Activated CD4-positive, alpha-beta memory T cell treated with anti-CD3 and anti-CD28 coated beads for 36 hours (primary cell): ENCODE data around the gene ATP2A3. TPM values are rescaled to one million over a fixed set of nuclear protein-coding genes. Genes with fewer than 3 reads are reported as not detected.

Source experiments
- CTCF ChIA-PET: fragments of 350-600 bp; sonication (Branson Sonifier 250); formaldehyde crosslinking; loops from one replicate; lab custom pipeline; 2021; ENCODE audit warnings: antibody characterized with exemption, inconsistent platforms; lab: Charles Lee
- POLR2A ChIA-PET: fragments of 350-600 bp; sonication (Branson Sonifier 250); formaldehyde crosslinking; loops from one replicate; lab custom pipeline; 2021; ENCODE audit warnings: antibody characterized with exemption; lab: Charles Lee
- DNase-seq: peaks from one replicate; pipeline ENCODE4 v3.0.0-alpha.2; 2020
- H3K27ac Mint-ChIP-seq: one replicate; pipeline ENCODE4 v1.8.0; 2021; ENCODE audit warnings: mixed read lengths
- H3K27me3 Mint-ChIP-seq: one replicate; pipeline ENCODE4 v1.8.0; 2021; ENCODE audit warnings: mixed read lengths
- H3K36me3 Mint-ChIP-seq: one replicate; pipeline ENCODE4 v1.8.0; 2021; ENCODE audit warnings: mixed read lengths
- H3K4me1 Mint-ChIP-seq: one replicate; pipeline ENCODE4 v1.8.0; 2021; ENCODE audit warnings: low read depth, mixed read lengths
- H3K4me3 Mint-ChIP-seq: one replicate; pipeline ENCODE4 v1.8.0; 2021; ENCODE audit warnings: mild to moderate bottlenecking, mixed read lengths
- H3K9me3 Mint-ChIP-seq: one replicate; pipeline ENCODE4 v1.8.0; 2021; ENCODE audit warnings: mixed read lengths
- intact Hi-C: fragments of 100-400 bp; cut with micrococcal nuclease; formaldehyde crosslinking; loops from one replicate; pipeline ENCODE4 v1.15.1; 2023
- total RNA-seq, 2 experiments: library from RNA; stranded (reverse); gene quantifications; one replicate each; pipeline ENCODE4 v1.2.3, GENCODE V29; 2021

The ATP2A3 gene
- 100 to 1,000 TPM; 107 to 108 TPM for total RNA-seq

- ChIA-PET POLR2A (interaction anchor here (0.8 to 1.1 kb wide), 4 partner anchors 11 to 401 kb away, joined by 3 to 5 read pairs (median 4); partner anchors contain the start of gene NCBP3), CTCF (interaction anchor here (1.2 to 5.0 kb wide), 6 partner anchors 16 to 119 kb away, joined by 3 to 29 read pairs (median 8); partner anchors contain the start of gene NCBP3)
- Mint-ChIP-seq H3K4me3 (peak within 1 kb of the TSS; percentile 86), H3K36me3 (peaks cover 3% of the 10 kb centered on the region), H3K9me3 (no peaks in the 10 kb centered on the region), H3K27ac (peak within 1 kb of the TSS; percentile 85), H3K27me3 (no peaks in the 10 kb centered on the region), H3K4me1 (peaks cover 50% of the 10 kb centered on the region)
- peak; percentile 84 for DNase-seq
- intact Hi-C loops: loop anchor here (5.0 kb wide), 2 partner anchors 38 to 52 kb away; no protein-coding TSS in a partner anchor
These were observed at the start of gene ATP2A3 for GRCh38 chr17:3964203-3965117. Gene ATP2A3 (minus strand): TSS chr17:3964437. CDS start chr17:3964291, 146 bp downstream.

DNA sequence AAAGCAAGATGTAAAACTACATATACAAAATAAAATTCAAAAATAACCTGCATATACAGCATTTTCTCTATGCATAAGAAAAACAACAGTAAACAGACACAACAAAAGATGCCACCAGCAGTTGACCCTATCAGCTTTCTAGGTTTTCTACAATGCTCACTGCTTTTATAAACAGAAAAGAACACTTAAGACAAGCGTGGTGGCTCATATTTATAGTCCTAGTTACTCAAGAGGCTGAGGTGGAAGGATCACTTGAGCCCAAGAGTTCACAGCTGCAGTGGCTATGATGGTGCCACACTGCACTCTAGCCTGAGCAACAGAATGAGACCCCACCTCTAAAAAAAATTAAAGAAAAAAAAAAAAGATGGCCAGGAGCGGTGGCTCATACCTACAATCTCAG is 46.5 kb upstream of the ATP2A3 start:
- DNase-seq: no peak
- ChIA-PET POLR2A (no interaction called here), CTCF (interaction anchor here (4.2 kb wide), 1 partner anchor 97 kb away, joined by 22 read pairs; no protein-coding TSS in a partner anchor)
- Mint-ChIP-seq H3K27me3 (no peaks in the 10 kb centered on the region), H3K4me1 (no peaks in the 10 kb centered on the region), H3K4me3 (no peak overlapping the region), H3K9me3 (no peaks in the 10 kb centered on the region), H3K36me3 (peaks cover 38% of the 10 kb centered on the region), H3K27ac (no peak overlapping the region)
- intact Hi-C loops: no loop called here

DNA sequence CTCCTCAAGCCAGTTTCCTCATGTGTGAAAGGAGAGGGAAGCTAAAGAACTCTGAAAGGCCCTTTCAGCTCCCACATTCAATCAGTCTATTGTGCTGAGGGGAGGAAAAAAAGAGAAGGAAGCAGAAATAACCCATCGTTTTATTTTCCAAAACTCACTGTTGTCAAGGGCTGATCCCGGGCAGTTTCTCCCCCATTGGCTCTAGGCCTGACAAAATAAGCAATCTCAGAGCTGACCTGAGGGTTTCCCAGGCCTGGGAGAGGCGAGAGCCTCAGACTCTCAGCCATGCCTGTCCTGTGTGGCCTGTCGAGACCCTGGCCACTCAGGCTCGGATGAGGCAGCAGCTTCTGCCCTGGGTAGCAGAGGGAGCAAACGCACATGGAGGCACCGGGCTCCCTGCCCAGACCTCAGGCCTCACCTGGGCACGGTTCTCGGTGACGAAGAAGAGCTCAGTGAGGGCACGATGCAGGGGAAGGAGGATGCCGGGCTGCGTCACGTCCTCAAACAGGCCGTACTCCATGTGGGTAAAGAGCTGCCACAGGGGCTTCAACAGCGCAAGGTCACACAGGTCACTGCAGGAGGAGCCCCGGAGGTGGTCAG is 45.0 kb upstream of the ATP2A3 start:
- no peak overlapping the region for H3K4me3 Mint-ChIP-seq
- no peak overlapping the region for H3K27ac Mint-ChIP-seq
- intact Hi-C loops: loop anchor here (10.0 kb wide), 1 partner anchor 274 kb away; no protein-coding TSS in a partner anchor
- no peaks in the 10 kb centered on the region for H3K27me3 Mint-ChIP-seq
- peaks cover 6% of the 10 kb centered on the region for H3K4me1 Mint-ChIP-seq
- peaks cover 31% of the 10 kb centered on the region for H3K36me3 Mint-ChIP-seq
- ChIA-PET POLR2A (interaction anchor here (0.5 kb wide), 1 partner anchor 10 kb away, joined by 3 read pairs; no protein-coding TSS in a partner anchor), CTCF (interaction anchor here (0.8 to 4.2 kb wide), 3 partner anchors 96 to 166 kb away, joined by 3 to 22 read pairs (median 4); no protein-coding TSS in a partner anchor)
- DNase-seq: no peak
- no peaks in the 10 kb centered on the region for H3K9me3 Mint-ChIP-seq

- Mint-ChIP-seq H3K4me3 (no peak overlapping the region), H3K27me3 (no peaks in the 10 kb centered on the region), H3K36me3 (peaks cover 25% of the 10 kb centered on the region), H3K4me1 (peaks cover 6% of the 10 kb centered on the region), H3K9me3 (no peaks in the 10 kb centered on the region), H3K27ac (no peak overlapping the region)
- ChIA-PET POLR2A (interaction anchor here (0.5 kb wide), 1 partner anchor 9 kb away, joined by 3 read pairs; no protein-coding TSS in a partner anchor), CTCF (interaction anchor here (0.8 to 4.2 kb wide), 4 partner anchors 74 to 165 kb away, joined by 3 to 22 read pairs (median 4); no protein-coding TSS in a partner anchor)
- no peak for DNase-seq
- intact Hi-C loops: loop anchor here (10.0 kb wide), 1 partner anchor 274 kb away; no protein-coding TSS in a partner anchor
These were observed 44.4 kb upstream of the ATP2A3 start for GRCh38 chr17:4008441-4009185.

DNA sequence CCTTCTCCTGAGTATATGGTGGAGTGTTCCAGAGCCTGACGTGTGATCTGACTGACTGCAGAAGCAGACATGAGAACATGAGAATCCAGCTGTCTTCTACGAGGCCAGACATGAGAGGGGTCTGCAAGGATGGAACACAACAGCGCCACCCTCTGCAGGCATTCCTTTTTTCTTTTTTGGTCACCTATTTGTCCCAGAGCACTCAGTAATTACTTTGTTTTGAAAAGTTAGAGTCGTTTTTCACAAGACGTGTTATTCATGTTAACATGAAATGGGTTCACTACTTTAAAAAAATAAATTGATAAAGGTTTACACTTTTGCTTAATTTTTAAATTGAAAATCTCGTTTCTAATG is 43.8 kb upstream of the ATP2A3 start:
- CTCF ChIA-PET: interaction anchor here (1.5 to 4.2 kb wide), 2 partner anchors 73 to 94 kb away, joined by 3 to 22 read pairs; no protein-coding TSS in a partner anchor

DNA sequence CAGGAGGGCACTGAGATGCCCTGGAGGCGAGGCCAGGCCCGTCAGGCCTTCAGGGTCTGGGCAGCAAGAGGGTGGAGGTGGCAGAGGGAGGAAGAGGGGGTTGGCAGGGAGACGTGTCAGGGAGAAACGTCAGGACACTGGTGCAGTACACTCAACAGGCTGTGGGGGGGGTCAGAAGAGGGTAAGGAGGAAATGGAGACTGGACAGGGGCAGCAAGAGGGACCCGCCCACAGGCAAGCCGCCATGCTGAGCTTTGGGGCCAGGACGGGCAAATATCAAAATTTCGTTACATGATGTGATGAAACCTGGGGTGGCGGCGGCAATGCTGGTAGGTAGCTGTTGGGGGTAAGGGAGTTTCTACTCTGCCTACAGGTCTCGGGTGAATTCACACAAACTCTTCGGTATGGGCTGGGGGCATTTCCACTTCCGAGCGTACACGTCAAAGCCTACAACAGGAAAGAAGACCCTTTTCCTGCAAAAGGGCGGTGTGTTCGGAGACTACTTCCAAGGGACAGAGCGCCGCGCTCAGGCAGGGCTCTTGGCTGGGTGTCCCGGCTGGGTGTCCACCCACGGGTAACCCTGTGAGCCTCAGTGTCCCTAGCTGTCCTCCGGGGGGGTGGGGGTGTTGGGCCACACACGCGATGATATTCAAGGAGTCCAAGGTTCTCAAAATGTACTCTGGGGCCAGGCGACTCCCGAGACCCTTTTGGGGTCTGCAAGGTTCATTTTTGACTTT is 43.3 kb upstream of the ATP2A3 start:
- no peaks in the 10 kb centered on the region for H3K9me3 Mint-ChIP-seq
- DNase-seq: no peak
- H3K27ac Mint-ChIP-seq: no peak overlapping the region
- intact Hi-C loops: loop anchor here (10.0 kb wide), 1 partner anchor 273 kb away; no protein-coding TSS in a partner anchor
- CTCF ChIA-PET: interaction anchor here (1.5 to 4.2 kb wide), 2 partner anchors 73 to 94 kb away, joined by 3 to 22 read pairs; no protein-coding TSS in a partner anchor
- peaks cover 18% of the 10 kb centered on the region for H3K36me3 Mint-ChIP-seq
- H3K4me3 Mint-ChIP-seq: no peak overlapping the region
- H3K4me1 Mint-ChIP-seq: peaks cover 6% of the 10 kb centered on the region
- no peaks in the 10 kb centered on the region for H3K27me3 Mint-ChIP-seq
- POLR2A ChIA-PET: no interaction called here

More for the DNA sequence above, 43.8 kb upstream of the ATP2A3 start:
- POLR2A ChIA-PET: no interaction called here
- Mint-ChIP-seq H3K27me3 (no peaks in the 10 kb centered on the region), H3K4me1 (peaks cover 6% of the 10 kb centered on the region), H3K27ac (no peak overlapping the region), H3K36me3 (peaks cover 21% of the 10 kb centered on the region), H3K9me3 (no peaks in the 10 kb centered on the region), H3K4me3 (no peak overlapping the region)
- intact Hi-C loops: loop anchor here (10.0 kb wide), 1 partner anchor 273 kb away; no protein-coding TSS in a partner anchor
- no peak for DNase-seq

- CTCF ChIA-PET: interaction anchor here (6.2 kb wide), 1 partner anchor 92 kb away, joined by 91 read pairs; the partner anchor contains the start of gene P2RX1
- intact Hi-C loops: loop anchor here (10.0 kb wide), 1 partner anchor 272 kb away; no protein-coding TSS in a partner anchor
- Mint-ChIP-seq H3K4me3 (no peak overlapping the region), H3K4me1 (peaks cover 6% of the 10 kb centered on the region), H3K27ac (no peak overlapping the region), H3K9me3 (no peaks in the 10 kb centered on the region), H3K27me3 (no peaks in the 10 kb centered on the region), H3K36me3 (peaks cover 14% of the 10 kb centered on the region)
- DNase-seq: no peak
- POLR2A ChIA-PET: no interaction called here
These were observed 42.5 kb upstream of the ATP2A3 start for GRCh38 chr17:4006745-4007211.

DNA sequence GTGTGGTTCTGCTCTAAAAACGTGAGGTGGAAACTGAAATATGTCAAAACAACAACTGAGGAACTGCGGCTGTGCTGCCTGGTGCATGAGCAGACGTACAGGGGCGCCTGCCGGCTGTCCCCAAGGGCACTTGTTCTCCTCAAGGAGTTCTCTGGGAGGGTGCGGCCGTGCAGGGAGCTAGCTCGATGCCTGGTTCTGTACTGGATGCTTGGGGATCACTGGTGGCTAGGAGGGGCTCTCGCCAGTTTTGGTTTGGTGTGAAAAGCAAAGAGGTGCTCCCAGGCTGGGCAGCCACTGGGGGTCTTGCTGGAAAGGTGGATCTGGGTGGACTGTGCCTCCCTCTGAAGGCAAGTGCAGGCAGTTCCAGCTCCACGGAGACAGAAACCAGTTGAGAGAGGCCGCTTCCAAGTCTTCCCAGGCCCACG is 41.9 kb upstream of the ATP2A3 start:
- Mint-ChIP-seq H3K27me3 (no peaks in the 10 kb centered on the region), H3K4me3 (no peak overlapping the region), H3K27ac (no peak overlapping the region), H3K9me3 (no peaks in the 10 kb centered on the region), H3K36me3 (peaks cover 14% of the 10 kb centered on the region), H3K4me1 (peaks cover 6% of the 10 kb centered on the region)
- ChIA-PET CTCF (interaction anchor here (6.2 kb wide), 1 partner anchor 91 kb away, joined by 91 read pairs; the partner anchor contains the start of gene P2RX1), POLR2A (no interaction called here)
- intact Hi-C loops: loop anchor here (10.0 kb wide), 1 partner anchor 271 kb away; no protein-coding TSS in a partner anchor
- DNase-seq: no peak

DNA sequence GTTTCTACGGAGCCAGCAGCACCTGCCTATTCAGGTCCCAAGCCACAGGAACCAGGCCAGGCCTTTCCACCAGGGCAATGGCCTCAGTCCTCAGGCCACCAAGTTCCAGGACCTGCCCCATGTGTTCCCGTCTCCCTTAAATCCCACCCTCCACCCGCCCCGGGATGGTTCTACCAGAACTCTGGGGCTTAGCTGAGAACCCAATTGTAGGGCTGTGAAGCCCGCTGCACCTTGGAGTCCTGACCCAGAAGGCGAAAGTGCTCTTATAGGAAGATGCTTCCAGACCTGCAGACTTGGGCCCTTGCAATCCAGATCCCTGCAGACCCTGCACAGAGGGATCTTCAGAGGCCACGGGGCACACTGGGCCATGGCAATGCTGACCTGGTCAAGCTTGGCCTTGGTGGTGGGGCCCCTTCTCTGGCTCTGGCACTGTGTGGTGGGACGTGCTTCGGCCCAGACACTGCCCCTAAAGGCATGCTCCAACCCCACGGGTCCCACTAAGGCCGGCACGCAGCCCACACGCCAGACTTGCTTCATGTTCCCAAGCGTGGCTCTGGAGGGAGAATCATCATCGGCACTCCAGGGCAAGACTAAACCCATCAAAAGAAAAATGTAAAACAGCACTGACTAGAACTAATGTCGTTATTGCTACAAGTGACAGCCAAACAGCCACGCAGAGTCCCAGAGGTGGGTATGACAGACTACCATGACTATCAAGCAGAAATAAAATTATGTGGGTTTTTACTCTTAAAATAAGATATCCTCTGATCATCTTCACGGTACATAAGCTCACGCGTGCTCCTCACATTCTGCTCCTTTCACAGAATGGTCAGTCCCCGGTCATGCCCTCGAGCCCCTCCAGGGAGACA is 41.3 kb upstream of the ATP2A3 start:
- Mint-ChIP-seq H3K27ac (no peak overlapping the region), H3K4me1 (peaks cover 6% of the 10 kb centered on the region), H3K27me3 (no peaks in the 10 kb centered on the region), H3K9me3 (no peaks in the 10 kb centered on the region), H3K36me3 (peaks cover 14% of the 10 kb centered on the region), H3K4me3 (no peak overlapping the region)
- POLR2A ChIA-PET: no interaction called here
- intact Hi-C loops: loop anchor here (10.0 kb wide), 1 partner anchor 271 kb away; no protein-coding TSS in a partner anchor
- CTCF ChIA-PET: interaction anchor here (0.8 to 6.2 kb wide), 5 partner anchors 40 to 144 kb away, joined by 3 to 91 read pairs (median 5); partner anchors contain the start of gene P2RX1
- no peak for DNase-seq
